Renal cortical epithelial cell (primary cell): ENCODE data around the gene GMCL2. TPM values are rescaled to one million over a fixed set of nuclear protein-coding genes. Genes with fewer than 3 reads are reported as not detected.
"Not testable (repeated sequence)": the region's sequence is repeated elsewhere in the genome, so short reads cannot be mapped to it uniquely, and the experiment has no call there.

ENCODE experiments used
- DNase-seq: peaks from one replicate; pipeline ENCODE4 v3.0.0-alpha.2; 2011; ENCODE audit warnings: low read depth
- total RNA-seq: library from RNA; depleted of rRNA; stranded (reverse); fragments of >200 nt; gene quantifications from 2 replicates; pipeline ENCODE4 v1.2.3, GENCODE V29; 2014

The GMCL2 gene
- total RNA-seq, 1 donor from 2014 or later, result not detected

DNA sequence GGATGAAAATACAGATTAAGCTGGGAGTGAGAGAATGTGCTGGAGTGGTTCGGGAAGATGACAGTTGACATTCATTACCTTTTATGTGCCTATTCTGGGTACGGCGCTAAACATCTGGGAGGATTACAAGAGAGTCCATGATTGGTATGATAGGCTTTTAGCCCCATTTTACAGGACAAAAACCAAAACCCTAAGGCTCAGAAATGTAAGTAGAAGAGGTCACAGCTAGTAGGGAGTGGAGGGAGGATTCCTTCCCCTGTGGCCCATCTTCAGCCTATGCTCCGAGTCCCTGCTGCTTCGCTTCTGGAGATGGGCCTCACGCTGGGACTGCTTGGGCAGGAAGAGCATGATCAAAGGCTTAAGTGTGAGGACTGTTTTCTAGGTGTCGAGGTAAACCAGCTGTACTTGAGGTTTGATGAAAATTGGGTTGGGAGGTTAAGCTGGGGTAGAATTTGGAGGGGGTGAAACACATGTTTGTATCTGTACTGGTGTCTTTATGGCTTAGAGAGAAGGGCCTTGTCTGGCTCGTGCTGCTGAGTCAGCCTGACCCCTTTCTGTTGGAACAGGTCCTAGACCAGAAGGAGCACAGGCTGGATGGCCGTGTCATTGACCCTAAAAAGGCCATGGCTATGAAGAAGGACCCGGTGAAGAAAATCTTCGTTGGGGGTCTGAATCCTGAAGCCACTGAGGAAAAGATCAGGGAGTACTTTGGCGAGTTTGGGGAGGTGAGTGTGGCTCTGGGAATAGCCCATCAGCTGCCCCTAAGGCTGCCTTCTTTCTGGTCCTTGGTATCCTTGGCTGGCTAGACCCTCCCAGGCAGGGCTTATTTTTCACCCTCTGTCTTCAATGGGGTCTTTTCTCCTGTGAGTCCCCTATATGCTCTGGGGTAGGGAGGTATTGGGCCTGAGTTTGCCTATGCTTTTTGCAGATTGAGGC lies 19.3 kb upstream of the GMCL2 start:
- no peak for DNase-seq

DNA sequence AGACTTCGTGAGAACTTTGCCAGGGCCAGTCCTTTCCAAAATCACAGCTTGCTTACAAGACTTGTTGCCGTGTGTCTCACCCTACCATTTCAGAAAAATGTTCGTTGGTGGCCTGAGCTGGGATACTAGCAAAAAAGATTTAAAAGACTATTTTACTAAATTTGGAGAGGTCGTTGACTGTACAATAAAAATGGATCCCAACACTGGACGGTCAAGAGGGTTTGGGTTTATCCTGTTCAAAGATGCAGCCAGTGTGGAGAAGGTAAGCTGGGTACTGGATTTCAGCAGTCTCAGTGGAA lies 18.5 kb upstream of the GMCL2 start:
- DNase-seq, result no peak

DNA sequence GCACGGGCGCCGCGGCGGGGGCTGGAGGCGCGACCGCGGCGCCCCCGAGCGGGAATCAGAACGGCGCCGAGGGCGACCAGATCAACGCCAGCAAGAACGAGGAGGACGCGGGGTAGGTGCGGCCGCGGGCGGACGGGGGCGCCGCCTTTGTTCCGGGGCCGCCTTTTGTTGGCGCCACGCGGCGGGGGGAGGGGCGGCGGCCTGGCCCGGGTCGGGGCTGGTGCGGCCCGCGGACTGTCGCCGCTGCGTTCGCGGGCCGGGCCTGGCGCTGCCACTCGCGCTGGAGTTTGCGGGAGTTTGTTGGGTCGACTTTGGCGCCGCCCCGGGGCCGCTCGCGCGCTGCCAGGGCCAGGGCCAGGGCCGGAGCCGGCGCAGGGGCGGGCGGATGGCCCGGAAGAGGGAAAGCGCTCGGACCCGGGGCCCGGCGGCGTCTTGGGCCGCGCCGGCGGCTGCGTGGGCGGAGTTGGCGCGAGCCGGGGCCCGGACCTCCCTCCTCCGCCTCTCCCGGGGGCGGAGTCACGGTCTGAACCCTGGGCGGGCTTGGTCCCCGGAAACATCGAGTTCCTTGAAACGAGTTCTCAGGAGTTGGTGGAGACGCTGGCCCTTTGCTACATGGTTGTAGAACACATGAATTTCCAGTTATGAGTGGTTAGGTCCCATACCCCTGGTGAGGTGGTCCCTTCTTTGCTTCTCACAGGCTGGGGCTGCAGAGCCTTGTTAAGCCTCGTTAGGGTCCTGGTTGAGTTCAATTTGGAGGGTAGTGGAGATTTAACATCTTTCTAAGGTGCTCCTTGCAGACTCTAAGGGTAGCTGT lies 18.0 kb upstream of the GMCL2 start:
- DNase-seq, result peak; percentile 52

DNA sequence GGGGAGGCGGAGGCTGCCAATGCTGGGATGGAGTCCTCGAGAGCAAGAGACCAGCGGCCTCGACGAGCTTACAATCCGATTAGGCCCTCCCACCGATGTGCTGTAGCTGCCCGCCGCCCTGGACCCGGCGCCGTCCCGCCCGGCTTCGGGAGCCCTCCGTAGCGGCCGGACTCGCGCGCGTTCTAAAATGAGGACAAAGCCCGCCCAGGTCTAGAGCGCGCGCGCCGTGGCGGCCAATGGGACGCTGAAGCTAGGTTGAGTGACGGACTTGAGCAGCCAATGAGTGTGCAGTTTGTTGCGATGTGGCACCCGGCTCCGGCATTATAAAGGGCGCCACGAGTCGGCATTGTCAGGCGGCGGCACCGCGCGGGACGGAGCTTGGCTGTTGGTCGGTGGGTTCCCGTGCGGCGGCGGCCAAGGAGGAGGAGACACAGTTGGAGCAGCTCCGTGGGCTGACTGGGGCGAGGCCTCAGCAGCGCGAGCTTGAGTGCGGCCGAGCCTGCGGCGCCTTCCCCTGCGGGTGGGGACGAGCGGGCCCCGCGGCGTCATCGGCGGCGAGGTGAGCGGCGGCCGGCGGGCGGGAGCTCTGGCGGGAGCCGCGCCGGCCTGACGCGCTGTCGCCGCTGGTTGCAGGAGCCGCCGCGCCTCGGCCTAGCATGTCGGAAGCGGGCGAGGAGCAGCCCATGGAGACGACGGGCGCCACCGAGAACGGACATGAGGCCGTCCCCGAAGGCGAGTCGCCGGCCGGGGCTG lies 17.2 kb upstream of the GMCL2 start, which contains the start of gene HNRNPAB:
HNRNPAB (plus strand) TSS at position 352 of the 753 bp plus-strand sequence; CDS start at position 657, 305 bp downstream.
- peak; percentile 82 for DNase-seq

DNA sequence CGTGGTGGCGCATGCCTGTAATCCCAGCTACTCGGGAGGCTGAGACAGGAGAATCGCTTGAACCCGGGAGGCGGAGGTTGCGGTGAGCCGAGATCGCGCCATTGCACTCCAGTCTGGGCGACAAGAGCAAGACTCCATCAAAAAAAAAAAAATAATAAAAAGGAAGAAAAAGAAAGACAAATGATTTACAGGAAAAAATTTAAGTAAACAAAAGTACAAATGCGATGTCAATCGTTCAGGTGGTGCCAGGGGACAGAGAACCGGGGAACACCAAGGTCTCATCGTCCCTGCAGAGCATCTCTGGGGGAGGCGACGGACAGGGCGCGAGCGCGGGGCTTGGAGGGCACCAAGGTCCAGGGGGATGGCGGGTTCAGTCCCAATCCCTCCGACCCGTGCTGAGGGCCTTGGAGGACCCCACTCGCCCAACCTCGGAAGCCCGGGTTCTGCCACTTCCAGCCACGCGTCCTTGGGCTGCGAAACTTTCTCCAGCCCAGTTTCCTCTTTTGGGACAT lies 16.6 kb upstream of the GMCL2 start:
- DNase-seq, result no peak

DNA sequence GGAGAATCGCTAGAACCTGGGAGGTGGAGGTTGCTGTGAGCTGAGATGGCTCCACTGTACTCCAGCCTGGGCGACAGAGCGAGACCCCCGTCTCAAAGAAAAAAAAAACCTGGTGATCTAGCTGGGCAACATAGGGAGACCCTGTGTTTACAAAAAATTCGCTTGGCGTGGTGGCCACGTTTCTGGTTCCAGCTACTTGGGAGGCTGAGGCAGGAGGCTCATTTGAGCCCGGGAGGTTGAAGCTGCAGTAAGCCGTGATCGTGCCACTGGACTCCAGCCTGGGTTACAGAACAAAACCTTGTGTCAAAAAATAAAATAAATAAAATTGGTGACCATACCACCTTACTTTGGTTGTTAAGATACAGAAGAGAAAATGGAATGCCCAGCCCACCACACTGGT lies 15.4 kb upstream of the GMCL2 start:
- no peak for DNase-seq

DNA sequence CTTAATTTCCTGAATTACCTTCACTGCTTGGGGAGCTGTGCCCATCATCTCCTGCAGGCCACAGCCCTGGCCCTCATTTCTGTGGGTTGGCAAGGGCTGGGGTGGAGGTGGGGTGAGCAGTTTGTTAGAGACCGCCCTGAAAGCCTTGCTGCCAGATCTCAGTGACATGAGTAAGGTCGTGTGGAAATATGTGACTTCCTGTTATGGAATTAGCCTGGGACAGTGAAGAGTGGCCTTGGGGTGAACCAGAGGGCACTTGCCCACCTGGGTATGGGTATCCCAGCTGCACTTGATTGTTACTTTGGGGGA lies 14.7 kb upstream of the GMCL2 start:
- DNase-seq, result no peak

DNA sequence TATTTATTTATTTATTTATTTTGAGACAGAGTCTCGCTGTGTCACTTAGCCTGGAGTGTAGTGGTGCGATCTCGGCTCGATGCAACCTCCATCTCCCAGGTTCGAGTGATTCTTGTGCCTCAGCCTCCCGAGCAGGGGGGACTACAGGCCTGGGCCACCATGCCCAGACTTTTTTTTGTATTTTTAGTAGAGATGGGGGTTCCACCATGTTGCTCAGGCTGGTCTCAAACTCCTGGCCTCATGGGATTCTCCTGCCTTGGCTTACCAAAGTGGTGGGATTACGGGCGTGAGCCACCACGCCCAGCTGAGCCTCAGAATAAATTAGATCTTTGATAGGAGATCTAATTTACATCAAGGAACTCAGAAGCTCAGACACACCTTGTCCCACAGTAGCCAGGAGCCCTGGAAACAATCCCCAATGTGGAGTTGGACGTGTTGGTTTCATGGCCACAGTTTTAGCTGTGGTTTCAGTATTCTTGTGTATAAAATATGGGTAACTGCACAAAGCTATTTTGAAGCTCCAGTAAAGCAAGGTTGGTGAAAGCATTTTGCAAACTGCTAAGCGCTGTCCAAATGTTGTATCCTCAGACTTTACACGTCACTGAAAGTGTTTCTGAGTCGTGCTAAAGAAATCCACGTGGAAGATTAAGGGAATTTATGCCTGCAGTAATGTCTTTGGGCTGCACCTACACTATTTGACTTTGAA lies 14.2 kb upstream of the GMCL2 start:
- no peak for DNase-seq

DNA sequence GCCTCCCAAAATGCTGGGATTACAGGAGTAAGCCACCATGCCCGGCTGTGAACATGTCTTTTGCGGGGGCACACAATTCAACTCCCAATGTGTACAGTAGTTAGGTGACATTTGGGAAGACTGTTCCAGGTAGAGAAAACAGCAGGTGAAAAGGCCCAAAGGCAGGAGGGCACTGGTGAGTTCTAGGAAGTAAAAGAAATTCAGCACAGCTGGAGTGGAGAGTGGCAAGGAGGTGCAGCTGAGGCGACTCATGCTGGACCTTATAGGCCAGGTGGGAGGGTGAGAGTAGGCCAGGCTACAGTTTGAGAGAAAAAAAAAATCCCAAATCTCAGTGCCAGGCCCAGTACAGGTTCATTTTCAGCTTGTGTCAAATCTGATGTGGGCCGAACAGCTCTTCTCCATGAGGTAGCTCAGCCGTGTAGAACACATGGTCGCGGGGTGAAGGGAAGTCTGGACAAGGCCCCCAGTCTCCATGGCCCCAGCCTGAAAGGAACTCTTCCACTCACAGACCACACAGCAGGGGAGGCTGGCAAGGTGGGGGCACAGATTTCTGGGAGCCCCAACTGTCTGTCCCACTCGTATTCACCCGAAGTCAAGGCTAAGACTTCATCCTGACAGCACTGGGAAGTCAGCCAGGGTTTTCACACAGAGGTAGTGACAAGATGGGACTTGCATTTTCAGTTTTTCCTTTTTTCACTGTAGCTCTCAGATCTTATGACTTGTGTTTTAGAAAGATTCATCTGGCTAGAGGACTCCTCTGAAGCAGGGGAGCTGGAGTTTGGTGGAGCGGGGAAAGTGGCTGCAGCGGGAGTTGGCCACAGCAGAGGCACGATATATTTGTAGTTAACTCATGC lies 12.6 kb upstream of the GMCL2 start:
- DNase-seq, result no peak

DNA sequence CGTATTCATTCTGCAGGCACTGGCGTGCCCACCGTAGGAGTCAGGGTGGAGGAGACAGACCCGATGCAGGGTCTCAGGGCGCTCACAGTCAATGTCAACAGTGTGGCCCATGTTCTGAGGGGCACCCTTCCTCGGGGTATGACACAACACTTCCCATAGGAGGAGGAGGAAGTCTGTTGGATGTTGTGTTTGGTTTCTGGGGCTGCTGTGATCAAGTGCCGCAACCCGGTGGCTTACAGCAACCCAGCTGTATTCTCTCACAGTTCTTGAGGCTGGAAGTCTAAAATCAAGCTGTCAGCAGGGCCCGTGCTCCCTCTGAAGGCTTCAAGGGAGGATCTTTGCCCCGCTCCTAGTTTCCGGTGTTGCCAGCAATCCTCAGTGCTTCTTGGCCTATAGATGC lies 11.5 kb upstream of the GMCL2 start:
- DNase-seq, result no peak

DNA sequence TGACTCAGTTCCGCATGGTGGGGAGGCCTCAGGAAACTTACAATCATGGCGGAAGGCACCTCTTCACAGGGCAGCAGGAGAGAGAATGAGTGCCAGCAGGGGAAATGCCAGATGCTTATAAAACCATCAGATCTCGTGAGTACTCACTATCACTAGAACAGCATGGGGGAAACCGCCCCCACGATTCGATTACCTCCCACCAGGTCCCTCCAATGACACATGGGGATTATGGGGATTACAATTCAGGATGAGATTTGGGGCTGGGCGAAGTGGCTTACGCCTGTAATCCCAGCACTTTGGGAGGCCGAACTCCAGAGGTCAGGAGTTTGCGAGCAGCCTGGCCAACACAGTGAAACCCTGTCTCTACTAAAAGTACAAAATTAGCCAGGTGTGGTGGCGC lies 11.0 kb upstream of the GMCL2 start:
- not testable (repeated sequence) for DNase-seq

DNA sequence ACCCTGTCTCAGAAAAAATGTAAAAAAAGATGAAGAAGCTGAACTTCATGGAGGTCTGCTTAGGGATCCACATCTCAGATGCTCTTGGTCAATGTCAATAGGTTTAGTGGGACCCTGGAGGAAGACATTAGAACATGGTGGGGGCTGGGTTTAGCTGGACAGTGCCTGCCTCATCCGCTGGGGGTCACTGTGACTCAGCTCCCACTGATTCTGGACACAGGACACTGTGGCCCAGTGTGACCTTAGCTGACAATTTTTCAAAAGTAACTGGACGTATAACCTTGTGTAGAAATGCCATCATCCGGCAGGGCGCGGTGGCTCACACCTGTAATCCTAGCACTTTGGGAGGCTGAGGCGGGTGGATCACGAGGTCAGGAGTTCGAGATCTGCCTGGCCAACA lies 9.8 kb upstream of the GMCL2 start:
- DNase-seq, result no peak

DNA sequence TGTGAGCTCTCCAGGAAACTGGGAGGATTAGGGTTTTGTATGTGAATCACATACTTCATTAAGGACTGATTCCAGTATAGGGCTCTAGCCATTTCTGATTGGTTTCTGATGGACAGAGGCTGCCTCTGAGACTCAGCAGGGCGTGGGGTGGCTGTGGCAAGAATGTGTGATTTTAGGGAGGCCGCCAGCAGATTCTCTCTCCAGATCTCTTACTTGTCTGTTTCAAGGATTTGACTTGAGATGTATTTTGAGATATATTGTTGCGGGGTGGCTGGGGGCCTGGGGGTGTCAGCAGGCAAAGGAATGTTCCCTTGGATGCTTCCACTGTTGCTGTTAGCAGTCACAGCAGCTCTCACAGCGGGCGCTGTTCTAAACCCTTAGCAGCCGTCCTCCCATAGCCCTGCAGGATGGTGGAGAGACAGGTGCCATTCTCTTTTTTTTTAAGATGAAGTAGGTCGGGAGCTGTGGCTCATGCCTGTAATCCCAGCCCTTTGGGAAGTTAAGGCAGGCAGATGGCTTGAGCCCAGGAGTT lies 9.2 kb upstream of the GMCL2 start:
- DNase-seq, result no peak

DNA sequence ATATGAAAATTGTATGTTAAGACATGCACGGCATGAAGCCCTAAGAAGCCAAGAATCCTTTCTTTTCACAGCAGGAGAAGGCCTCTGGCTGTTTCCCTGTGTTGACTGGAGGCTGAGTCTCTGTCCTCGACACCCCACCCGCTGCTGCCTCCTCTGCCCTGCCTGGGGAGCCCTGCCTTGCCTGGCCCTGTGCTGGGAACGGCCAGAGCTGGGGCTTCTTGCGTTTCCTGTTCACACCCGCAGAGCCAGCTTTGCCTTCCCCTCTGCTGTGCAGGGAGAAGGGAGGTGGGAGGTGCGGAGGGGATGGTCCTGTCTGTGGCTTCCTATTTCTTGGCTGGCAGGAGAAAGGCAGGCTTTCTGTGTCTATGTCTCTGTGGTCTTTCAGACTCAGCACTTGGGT lies 6.9 kb upstream of the GMCL2 start:
- DNase-seq, result no peak

DNA sequence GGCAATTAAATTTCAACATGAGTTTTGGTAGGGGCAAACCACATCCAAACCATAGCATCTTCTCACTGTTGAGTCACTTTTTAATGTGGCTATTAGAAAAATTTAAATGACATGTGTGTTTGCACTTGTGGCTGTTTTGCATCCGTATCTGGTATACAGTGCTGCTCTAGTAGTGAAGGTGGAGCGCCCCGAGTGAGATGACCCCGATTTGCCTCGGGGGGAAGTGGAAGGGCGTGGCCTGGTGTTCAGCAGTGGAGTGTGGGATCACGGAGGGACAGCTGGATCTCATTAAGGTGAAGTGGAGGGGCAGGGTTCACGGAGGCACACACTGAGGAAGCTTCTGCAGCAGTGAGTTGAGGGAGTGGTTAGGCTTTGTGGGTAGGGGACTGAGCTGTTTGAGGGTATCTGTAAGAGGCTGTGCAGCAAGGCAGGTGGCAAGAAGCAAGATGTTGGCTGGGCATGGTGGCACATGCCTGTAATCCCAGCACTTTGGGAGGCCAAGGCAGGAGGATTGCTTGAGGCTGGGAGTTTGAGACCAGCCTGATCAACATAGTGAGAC lies 6.2 kb upstream of the GMCL2 start:
- DNase-seq, result no peak

DNA sequence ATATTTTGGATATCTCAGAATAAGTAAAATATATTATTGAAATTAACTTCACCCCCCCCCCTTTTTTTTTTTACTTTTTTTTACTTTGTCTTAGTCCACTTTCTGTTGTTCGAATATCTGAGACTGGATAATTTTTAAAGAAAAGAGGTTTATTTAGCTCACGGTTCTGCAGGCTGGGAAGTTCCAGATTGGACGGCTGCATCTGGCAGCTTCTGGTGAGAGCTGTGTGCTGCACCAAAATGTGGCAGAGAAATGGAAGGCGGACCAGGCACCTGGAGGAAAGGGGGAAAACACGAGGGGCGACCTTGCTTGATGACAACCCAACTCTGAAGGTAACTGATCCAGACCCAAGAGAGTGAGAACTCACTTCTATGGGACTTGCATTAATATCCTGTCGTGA lies 5.6 kb upstream of the GMCL2 start:
- no peak for DNase-seq

DNA sequence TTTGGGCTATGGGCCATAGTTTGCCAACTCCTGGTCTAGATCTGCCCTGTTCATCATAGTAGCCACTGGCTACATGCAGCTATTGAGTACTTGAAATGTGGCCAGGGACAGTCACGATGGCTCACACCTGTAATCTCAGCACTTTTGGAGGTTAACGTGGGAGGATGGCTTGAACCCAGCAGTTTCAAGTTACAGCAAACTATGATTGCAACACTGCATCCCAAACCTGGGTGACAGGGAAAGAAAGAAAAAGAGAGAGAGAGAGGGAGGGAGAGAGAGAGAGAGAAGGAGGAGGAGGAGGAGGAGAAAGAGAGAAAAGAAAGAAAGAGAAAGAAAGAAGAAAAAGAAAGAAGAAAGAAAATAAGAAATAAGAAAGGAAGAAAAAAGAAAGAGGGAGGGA lies 5.1 kb upstream of the GMCL2 start:
- no peak for DNase-seq

DNA sequence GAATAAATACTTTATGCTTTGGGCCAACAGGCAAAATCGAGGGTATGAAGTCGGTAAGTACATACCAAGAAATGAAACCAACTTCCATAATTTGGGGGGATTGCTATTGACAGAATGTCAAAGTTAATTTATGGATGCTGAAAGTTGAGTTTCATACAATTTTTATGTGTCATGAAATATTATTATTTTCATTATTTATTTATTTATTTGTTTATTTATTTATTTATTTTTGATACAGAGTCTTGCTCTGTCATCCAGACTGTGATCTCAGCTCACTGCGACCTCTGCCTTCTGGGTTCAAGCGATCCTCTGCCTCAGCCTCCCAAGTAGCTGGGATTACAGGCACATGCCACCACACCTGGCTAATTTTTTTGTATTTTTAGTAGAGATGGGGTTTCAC lies 4.5 kb upstream of the GMCL2 start:
- DNase-seq, result no peak

DNA sequence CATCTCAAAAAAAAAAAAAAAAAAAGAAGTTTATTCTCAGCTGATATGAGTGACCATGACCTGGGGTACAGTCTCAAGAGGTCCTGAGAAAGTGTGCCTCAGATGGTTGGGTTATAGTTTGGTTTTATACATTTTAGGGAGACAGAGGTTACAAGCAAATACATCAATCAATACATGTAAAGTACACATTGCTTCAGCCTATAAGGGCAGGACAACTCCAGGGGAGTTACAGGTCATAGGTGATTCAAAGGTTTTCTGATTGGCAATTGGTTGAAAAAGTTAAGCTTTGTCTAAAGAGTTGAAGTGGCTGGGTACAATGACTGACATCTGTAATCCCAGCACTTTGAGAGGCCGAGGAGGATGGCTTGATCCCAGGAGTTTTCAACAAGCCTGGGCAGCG lies 2.3 kb upstream of the GMCL2 start:
- DNase-seq, result no peak

DNA sequence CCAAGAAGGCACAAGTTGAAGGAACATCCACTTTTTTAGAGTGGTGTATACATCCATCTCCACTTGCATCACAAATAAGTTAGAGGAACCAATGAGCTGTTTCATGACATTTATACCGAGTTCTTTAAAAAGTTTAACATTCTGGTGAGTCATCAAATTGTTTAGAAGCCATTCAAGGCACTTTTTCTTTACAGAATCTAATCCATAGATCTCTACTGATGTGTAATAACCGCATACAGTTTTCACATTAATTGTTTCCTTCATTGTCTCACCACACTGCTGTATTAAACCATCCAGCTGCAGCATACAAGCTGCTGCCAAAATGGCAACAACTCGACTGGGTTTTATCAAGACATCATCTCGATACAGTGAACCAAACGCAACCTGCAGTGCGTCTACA lies 744 bp downstream of the GMCL2 start:
- DNase-seq, result no peak
